HL-60/S4 (cell line): ENCODE data around the gene PPP1R9B.

ENCODE experiments used
- in situ Hi-C: fragments of 300-500 bp; cut with MboI; formaldehyde crosslinking; loops from 2 replicates; pipeline ENCODE4 v1.14.3; 2022; ENCODE audit warnings: low sequenced_read_pairs

PPP1R9B gene

DNA sequence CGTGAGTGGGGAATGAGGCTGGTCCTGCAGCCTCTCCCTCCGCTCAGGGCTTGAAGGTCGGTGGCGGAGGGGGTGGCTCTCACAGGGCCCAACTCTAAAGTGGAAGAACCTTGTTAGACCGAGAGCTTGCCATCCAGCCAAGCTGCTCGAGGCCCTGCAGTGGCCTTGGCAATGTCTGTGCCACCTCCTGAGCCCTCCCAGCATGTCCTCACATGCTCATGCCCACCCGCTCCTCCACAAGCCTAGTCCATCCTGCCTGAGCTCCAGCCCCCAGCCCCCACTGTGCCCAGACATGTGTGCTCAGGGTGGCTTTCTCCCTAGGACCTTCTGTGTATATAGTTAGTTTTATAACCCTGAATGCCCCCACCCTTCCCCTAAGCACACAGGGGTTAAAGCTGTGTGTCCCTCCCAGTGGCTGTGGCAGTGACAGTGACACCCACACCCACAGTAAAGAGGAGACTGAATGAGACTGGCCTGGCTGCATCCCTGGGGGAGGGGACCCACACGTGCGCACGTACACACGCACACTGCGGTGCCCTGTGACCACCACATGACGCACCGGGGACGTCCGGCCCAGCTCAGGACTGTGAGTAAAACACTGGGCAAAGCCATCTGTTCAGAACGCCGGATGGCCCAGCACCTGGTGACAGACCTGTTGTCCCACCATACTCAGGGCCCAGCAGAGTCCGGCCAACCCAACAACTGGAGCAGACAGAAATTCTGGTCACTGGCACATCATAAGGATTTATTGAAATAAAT, 39.7 kb downstream of the PPP1R9B start:
- in situ Hi-C loops, result no loop called here

GRCh38 chr17:50109785-50110184, 40.7 kb downstream of the PPP1R9B start:
- in situ Hi-C loops, result no loop called here

GRCh38 chr17:50109207-50109606, 41.3 kb downstream of the PPP1R9B start:
- in situ Hi-C loops, result no loop called here

DNA sequence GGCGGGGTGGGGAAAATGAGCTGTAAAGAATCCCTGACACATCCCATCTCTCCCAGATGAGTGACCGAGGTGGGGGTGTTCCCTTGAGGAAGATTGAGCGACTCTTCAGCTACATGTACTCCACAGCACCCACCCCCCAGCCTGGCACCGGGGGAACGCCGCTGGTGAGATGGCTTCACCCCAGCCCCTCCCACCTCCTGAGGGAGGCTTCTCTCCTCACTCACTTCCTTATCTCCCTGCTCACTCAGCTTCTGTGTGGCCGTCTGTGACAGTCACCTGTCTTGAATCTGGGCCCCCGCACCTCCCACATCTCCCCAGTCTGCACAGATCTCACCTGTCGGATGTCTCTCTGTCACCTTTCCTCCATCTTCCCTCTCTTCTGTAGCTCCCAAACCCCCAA, 41.9 kb downstream of the PPP1R9B start:
- in situ Hi-C loops, result no loop called here

GRCh38 chr17:50107790-50108414, 42.6 kb downstream of the PPP1R9B start:
- in situ Hi-C loops, result no loop called here

- in situ Hi-C loops, result no loop called here
These were observed 43.9 kb downstream of the PPP1R9B start for GRCh38 chr17:50106393-50107131.

- in situ Hi-C loops, result no loop called here
These were observed 44.7 kb downstream of the PPP1R9B start for GRCh38 chr17:50105811-50106210.

DNA sequence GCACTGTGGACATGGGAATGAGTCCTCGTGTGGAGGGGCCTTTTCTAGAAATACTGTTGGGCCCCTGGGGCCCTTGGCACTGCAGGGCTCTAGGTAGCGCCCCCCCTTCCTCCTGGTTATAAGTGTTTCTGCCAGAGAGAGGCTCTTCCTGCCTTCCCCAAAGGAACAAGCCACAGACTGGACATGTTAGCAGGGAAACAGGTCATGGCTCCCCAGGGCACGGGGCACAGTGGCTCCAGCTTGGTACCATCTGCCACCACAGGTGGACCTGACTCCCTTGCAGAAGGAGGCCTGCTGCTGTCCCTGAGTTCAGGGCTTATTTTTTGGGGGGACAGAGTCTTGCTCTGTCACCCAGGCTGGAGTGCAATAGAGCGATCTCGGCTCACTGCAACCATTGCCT, 46.5 kb downstream of the PPP1R9B start:
- in situ Hi-C loops, result no loop called here

DNA sequence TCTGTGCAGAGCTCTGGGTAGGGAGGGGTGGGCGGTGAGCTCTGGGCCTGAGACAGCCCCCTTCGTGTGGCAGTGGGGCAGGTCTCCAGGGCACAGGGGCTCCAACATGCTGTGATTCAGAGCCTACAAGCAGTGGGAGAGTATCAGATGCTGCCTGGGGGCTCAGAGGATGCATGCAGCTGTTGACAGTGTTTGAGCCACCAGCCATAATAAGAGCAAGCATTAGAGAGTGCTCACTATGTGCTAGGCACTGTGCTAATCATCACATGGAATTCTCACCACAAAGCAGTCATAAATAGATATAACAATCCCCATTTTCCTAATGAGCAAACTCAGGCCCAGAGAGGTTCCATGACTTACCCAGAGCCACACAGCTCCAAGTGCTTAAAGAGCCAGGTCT, 47.2 kb downstream of the PPP1R9B start:
- in situ Hi-C loops, result no loop called here

DNA sequence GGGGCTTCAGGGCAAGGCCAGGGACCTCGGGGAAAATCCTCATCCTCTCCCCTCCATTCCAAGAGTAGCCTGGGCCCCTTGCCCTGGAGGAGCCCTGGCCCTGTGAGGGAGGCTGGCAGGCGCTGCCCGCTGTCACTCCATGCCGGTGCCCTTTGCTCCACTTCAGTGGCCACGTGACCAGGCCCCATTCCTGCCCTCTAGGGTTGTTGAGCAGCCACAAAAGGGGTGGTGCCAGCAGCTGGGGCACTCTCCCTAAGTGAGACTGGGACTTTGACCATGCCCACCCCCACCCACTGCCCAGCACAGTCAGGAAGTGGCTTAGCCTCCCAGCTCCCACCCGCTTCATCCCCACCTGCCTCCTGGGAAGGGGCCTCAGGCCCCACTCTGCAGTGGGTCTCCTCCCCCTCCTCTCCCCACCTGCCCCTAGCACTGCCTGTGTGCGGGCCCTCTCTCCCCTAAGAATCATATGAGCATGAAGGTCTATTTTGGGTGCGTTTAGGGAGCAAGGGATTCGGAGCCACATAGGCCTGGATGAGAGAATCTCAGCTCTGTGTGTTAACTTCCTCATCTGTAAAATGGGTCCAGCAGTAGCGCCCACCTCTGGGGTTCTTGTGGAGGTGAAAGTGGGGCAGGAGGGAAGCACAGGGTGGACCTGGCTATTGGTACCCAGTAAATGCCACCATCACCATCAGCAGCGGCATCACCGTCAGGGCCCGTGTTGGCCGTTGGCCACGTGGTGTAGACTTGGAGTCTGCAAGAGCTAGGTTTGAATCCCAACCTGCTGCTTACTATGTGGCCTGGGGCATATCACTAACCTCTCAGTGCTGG, 48.1 kb downstream of the PPP1R9B start:
- in situ Hi-C loops, result no loop called here

GRCh38 chr17:50101346-50102163, 48.9 kb downstream of the PPP1R9B start:
- in situ Hi-C loops, result no loop called here

- in situ Hi-C loops, result no loop called here
These were observed 49.5 kb downstream of the PPP1R9B start for GRCh38 chr17:50100921-50101345.

GRCh38 chr17:50100480-50100883, 50.0 kb downstream of the PPP1R9B start:
- in situ Hi-C loops, result no loop called here

DNA sequence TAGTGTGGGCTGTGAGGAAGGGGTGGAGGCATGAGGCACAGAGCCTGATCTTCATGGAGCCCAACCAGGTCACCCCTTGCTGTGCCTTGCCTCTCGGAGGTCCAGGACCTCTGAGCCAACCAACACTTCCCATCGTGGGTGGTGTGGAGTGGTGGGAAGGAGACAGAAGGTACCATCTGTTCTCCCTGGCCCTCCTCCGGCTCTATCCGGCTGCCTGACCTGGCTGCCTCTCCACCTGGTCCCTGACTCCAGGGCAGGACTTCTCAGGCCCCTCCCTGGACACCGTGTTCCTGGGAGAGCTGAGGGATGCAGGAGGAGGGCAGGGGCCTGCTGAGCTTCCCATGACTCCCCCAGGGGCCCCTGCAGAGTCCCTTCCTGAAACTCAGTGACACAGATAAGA, 51.5 kb downstream of the PPP1R9B start:
- in situ Hi-C loops, result no loop called here

GRCh38 chr17:50098583-50098982, 51.9 kb downstream of the PPP1R9B start:
- in situ Hi-C loops, result no loop called here

DNA sequence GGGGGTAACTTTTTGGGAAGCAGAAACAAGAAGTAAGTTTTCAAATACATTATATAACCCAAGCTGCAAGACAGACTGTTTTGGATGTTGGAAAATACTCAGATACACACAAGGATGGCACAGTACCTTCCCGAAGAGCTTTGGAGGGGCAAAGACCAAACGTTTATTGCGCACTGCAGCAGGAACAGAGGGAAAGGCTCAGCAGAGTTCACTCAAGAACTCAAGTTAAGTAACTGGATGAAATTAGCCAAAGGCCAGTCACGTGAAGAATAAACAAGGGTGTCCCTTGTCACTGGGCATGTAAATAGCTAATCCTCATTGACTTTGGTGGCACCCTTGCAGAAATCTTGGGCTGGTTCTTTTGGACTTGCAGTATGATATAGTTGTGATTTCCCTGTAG, 52.6 kb downstream of the PPP1R9B start:
- in situ Hi-C loops, result no loop called here

DNA sequence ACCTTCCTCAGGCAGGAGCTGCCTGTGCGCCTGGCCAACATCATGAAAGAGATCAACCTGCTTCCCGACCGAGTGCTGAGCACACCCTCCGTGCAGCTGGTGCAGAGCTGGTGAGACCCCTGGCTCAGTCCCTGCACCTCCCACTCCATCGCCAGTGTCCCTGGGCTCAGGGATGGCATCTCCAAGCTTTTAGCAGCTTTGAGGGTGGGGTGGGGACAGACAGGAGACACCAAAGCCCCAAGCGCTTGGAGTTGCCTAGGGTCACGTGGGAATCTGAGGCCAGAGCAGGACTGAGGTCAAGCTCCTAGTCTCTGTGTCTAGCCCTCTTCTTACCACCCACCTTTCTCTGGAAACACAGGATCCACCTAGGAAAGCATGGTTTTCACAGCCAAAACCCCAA, 53.0 kb downstream of the PPP1R9B start:
- in situ Hi-C loops, result no loop called here

DNA sequence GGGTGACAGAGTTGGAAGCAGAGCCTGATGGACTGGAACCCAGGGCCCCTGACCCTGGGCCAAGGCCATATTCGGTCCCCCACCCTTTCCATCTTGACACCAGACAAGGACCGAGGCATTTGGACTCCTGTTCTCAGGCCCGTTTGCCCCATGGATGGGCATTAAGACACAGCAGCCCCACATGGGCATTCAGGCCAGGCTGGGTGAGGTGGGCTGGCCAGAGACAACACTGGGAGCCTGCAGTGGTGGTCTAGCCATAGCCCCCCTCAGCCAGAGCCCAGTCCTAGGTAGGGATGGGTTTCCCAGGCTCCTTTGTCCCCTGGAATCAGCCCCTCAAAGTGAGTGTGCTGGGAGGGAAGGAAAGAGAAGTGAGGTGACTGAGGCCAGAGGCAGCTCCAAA, 53.7 kb downstream of the PPP1R9B start:
- in situ Hi-C loops, result no loop called here

DNA sequence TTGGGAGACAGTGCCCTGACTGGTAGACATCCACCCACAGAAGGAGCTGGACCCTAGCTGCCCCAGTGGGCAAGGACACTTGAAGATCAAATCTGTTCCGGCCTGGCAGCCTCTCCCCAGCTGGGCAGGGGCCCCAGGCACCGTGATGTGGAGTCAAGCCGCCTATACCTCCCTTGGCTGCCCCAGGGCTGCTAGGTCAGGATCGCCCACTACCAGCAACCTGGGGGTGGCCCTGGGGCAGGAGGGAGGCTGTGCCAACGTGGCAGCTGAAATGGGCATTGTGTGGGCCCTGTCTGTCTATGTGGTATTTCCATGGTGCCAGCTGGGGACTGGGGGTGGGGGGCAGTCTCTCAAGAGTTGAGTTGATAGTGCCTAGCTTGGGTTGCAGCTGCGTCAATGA, 54.4 kb downstream of the PPP1R9B start:
- in situ Hi-C loops, result no loop called here

DNA sequence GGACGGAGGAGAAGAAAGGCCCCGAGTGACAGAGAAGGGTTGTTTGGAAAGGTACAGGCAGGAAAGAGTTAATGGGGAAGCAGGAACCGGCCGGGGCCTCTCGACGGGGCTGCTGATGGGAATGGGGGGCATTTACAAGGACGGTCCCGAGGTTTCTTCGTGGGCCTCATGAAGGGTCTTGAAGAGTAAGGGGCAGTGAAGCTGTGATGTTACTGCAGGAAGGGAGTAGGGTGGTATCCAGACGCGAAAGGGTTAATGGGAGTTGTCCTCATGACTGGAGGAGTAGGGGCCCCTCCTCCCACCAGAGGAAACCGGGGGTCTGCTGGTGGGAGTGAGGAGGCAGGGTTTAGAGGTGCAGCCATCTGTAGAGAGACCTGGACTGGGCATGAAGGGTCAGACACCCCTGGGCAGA, 54.8 kb downstream of the PPP1R9B start:
- in situ Hi-C loops, result no loop called here
